Cerebellar nuclear complex (tissue), 1 donor: ENCODE data around the gene SLC2A13.

Source experiments
- DNase-seq, 2 experiments: peaks; one replicate each; lab custom pipeline; 2025; lab: John Stamatoyannopoulos, UW

SLC2A13 gene

GRCh38 chr12:40105515-40106201 lies at the start of gene SLC2A13:
SLC2A13 (minus strand) TSS chr12:40106081; CDS start chr12:40105808, 273 bp downstream.
- DNase-seq: no peak

- no peak for DNase-seq
Measured at GRCh38 chr12:40154381-40154780, 48.5 kb upstream of the SLC2A13 start.

GRCh38 chr12:40153432-40153831 lies 47.6 kb upstream of the SLC2A13 start:
- no peak for DNase-seq

- DNase-seq: no peak
Measured at GRCh38 chr12:40152783-40153383, 47.0 kb upstream of the SLC2A13 start.

GRCh38 chr12:40149673-40150260 lies 43.9 kb upstream of the SLC2A13 start:
- DNase-seq: no peak

- no peak for DNase-seq
Measured at GRCh38 chr12:40146800-40147797, 41.2 kb upstream of the SLC2A13 start.

GRCh38 chr12:40145896-40146295 lies 40.0 kb upstream of the SLC2A13 start:
- DNase-seq: no peak

GRCh38 chr12:40144023-40144422 lies 38.1 kb upstream of the SLC2A13 start:
- no peak for DNase-seq

- DNase-seq: no peak
Measured at GRCh38 chr12:40142001-40142744, 36.3 kb upstream of the SLC2A13 start.

GRCh38 chr12:40138526-40138925 lies 32.6 kb upstream of the SLC2A13 start:
- no peak for DNase-seq

GRCh38 chr12:40137252-40137651 lies 31.4 kb upstream of the SLC2A13 start:
- DNase-seq: no peak

GRCh38 chr12:40127408-40127807 lies 21.5 kb upstream of the SLC2A13 start:
- DNase-seq: no peak

GRCh38 chr12:40123496-40123895 lies 17.6 kb upstream of the SLC2A13 start:
- DNase-seq: no peak

GRCh38 chr12:40122842-40123241 lies 17.0 kb upstream of the SLC2A13 start:
- no peak for DNase-seq

GRCh38 chr12:40117818-40118217 lies 11.9 kb upstream of the SLC2A13 start:
- no peak for DNase-seq

GRCh38 chr12:40110586-40110985 lies 4.7 kb upstream of the SLC2A13 start:
- no peak for DNase-seq

- no peak for DNase-seq
Measured at GRCh38 chr12:40107803-40108620, 2.1 kb upstream of the SLC2A13 start.

- DNase-seq: no peak
Measured at GRCh38 chr12:40107098-40107802, 1.4 kb upstream of the SLC2A13 start.

- no peak for DNase-seq
Measured at GRCh38 chr12:40106655-40107054, 774 bp upstream of the SLC2A13 start.

- DNase-seq: no peak
Measured at GRCh38 chr12:40106202-40106533, 287 bp upstream of the SLC2A13 start.
